ENCODE measurements around the gene ALDH3A1.

The ALDH3A1 gene

DNA sequence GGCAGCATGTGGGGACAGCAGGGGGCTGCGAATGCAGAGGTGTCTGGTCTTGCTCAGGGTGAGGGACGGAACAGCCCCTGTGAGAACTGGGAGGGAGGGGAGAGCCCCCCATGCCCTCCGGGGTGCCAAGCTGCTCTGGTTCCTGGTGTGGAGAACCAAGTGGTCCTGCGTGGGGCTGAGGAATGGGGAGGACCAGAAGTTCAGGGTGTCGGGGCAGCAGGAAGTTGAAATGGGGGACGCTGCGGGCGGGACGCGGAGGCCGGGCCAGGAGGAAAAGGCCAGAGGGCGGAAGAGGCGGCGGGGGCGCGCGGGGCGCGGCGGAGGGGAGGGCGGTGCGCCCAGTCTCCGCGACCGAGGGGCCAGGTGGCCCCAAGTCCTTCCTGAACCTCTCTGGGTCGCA lies 3.6 kb downstream of the ALDH3A1 start:
- peak overlapping the region; percentile 31 to 47 (median 38) for H3K4me3 ChIP-seq
- peak overlapping the region in 19 of 21 experiments; percentile 14 to 93 (median 80) for H3K27ac ChIP-seq

DNA sequence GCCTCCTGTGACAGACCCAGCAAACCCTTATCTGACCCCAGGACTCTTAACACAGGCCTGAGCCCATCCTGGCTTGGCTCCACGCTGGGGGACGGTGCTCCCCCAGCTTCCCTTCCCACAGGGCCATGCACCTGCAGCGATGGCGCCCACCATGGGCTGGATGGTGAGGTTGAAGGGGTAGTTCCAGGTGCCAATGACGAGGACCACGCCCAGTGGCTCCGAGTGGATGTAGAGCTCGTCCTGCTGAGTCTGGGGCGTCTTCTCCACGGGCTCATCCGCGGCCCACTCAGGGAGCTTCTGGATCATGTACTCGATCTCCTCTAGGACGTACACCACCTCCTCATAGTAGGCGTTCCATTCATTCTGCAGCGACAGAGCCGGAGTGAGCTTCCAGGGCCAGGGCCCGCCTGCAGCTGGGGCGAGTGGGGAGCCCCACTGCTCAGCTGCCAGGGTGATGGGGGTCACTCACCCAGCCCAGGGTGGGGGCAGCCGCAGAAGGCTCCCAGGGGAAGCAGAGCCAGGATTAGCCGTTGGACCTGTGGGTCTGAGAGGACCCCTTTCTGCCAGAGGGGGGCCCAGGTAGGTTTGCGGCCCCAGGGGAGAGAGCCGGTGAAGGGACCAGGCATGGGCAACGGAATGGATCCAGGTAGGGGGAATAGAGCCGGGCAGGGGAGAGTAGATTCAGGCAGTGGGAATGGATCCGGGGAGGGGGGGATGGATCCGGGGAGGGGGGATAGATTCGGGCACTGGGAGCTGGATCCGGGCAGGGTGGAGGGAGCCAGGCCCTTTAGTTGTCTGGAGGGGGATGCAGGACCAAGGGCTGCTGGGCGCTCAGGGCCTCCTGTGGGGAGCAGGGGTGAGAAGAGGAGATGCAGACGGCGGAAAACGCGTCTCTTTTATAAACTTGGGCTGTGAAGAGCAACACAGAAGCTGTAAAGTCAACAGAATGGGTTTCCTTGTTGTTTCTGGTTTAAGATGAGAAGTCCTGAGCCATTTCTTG lies 4.7 kb downstream of the ALDH3A1 start:
- Histone ChIP-seq H3K4me3 (no peak overlapping the region), H3K27ac (peak overlapping the region in 6 of 21 experiments; percentile 11 to 93 (median 84))

GRCh38 chr17:19742495-19742894 lies 5.6 kb downstream of the ALDH3A1 start:
- Histone ChIP-seq H3K27ac (peak overlapping the region in 1 of 21 experiments; percentile 21), H3K4me3 (no peak overlapping the region)

GRCh38 chr17:19741832-19742457 lies 6.2 kb downstream of the ALDH3A1 start:
- H3K4me3 ChIP-seq = no peak overlapping the region
- peak overlapping the region in 1 of 21 experiments; percentile 21 for H3K27ac ChIP-seq

- no peak overlapping the region for H3K4me3 ChIP-seq
Measured at GRCh38 chr17:19740933-19741332, 7.2 kb downstream of the ALDH3A1 start.

GRCh38 chr17:19739241-19740201 lies 8.6 kb downstream of the ALDH3A1 start:
- no peak overlapping the region for H3K27ac ChIP-seq
- no peak overlapping the region for H3K4me3 ChIP-seq

More at GRCh38 chr17:19740933-19741332, 7.2 kb downstream of the ALDH3A1 start:
- no peak overlapping the region for H3K27ac ChIP-seq

DNA sequence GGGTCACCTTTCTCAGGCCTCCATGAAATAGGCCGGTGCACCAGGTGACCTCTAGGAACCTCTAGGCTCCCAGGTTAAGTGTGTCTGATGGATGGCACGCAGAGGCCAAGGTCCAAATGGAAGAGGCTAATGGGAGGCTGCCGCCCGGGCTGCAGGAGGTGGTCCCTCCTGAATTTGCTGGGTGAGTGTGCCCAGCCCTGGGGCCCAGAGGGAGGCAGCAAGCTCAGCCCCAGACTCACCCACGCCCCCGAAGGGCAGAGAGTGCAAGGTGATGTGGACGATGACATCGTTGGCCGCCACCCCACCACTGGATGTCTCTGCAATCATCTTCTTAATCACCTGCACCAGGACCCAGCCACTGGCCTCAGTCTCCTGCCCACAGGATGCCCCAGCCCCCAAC lies 9.3 kb downstream of the ALDH3A1 start:
- Histone ChIP-seq H3K27ac (no peak overlapping the region), H3K4me3 (no peak overlapping the region)

- Histone ChIP-seq H3K4me3 (no peak overlapping the region), H3K27ac (no peak overlapping the region)
Measured at GRCh38 chr17:19738073-19738449, 10.0 kb downstream of the ALDH3A1 start.

DNA sequence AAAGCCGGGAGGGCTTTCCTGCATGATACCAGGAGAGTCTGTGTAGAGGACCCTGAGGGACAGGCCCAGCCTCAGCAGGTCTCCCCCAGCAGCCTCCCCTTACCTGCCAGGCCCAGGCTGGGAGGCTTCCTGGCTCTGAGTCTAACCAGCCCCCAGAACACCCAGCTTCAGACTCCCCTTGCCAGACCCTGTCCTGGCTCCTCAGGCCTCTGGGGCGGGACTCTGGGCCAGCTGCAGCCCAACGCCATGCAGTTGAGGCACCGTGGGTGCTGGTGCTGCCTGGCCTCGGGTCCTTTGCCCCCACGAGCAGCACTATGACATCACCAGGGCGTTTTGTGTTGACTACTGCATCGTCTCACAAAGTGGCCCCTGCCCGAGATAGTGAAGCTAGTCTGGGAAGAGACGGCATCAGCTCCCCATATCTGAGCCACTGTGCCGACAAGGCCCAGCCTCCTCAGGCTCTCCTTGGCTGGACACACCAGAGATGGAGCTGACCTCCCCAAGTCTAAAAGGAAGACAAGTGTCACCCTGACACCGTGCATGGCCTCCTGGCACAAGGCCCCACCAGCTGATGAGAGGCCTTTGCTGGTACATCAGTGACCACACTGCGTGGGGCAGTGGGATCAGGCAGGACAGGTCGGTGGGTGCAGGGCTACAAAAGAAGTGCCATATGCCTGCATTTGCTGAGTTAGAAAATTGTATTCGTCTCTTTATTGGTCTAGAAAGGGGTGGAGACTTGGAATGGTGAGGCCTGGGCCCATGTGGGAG lies 10.6 kb downstream of the ALDH3A1 start:
- no peak overlapping the region for H3K4me3 ChIP-seq
- H3K27ac ChIP-seq = no peak overlapping the region

- H3K4me3 ChIP-seq = no peak overlapping the region
- H3K27ac ChIP-seq = no peak overlapping the region
Measured at GRCh38 chr17:19736071-19736470, 12.0 kb downstream of the ALDH3A1 start.

DNA sequence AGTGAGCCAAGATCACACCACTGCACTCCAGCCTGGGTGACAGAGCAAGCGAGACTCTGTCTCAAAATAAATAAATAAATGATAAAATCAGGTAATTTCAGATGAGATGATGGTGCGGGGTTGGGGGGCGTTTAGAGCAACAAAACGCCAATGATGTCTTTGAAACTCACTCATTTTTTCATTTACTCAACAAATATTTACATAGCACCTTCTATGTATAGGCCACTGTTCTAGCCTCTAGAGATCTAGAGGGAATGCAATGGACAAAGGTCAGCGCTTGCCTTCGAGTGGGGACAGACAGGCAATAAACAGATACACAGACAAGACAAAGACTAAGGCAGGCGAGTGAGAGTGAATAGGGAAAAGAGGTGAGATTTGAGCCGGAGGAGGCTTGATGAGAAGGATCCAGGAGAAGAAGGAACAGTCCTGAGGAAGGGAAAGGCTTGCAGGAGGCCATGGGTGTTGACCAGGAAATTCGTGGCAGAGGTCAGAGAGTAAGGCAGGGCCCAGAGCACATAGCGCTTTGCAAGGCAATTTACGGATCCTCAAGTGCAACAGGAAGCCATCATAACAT lies 14.1 kb downstream of the ALDH3A1 start:
- no peak overlapping the region for H3K27ac ChIP-seq
- no peak overlapping the region for H3K4me3 ChIP-seq

- Histone ChIP-seq H3K27ac (peak overlapping the region in 9 of 21 experiments; percentile 40 to 96 (median 58)), H3K4me3 (no peak overlapping the region)
Measured at GRCh38 chr17:19731626-19732025, 16.5 kb downstream of the ALDH3A1 start.

GRCh38 chr17:19730843-19731242 lies 17.3 kb downstream of the ALDH3A1 start:
- Histone ChIP-seq H3K27ac (peak overlapping the region in 11 of 21 experiments; percentile 8 to 96 (median 58)), H3K4me3 (no peak overlapping the region)

- H3K27ac ChIP-seq = peak overlapping the region in 11 of 21 experiments; percentile 19 to 96 (median 92)
- no peak overlapping the region for H3K4me3 ChIP-seq
Measured at GRCh38 chr17:19729900-19730299, 18.2 kb downstream of the ALDH3A1 start.

- H3K27ac ChIP-seq = peak overlapping the region; percentile 15 to 96 (median 90)
- H3K4me3 ChIP-seq = no peak overlapping the region
Measured at GRCh38 chr17:19728084-19728495, 20.0 kb downstream of the ALDH3A1 start.

DNA sequence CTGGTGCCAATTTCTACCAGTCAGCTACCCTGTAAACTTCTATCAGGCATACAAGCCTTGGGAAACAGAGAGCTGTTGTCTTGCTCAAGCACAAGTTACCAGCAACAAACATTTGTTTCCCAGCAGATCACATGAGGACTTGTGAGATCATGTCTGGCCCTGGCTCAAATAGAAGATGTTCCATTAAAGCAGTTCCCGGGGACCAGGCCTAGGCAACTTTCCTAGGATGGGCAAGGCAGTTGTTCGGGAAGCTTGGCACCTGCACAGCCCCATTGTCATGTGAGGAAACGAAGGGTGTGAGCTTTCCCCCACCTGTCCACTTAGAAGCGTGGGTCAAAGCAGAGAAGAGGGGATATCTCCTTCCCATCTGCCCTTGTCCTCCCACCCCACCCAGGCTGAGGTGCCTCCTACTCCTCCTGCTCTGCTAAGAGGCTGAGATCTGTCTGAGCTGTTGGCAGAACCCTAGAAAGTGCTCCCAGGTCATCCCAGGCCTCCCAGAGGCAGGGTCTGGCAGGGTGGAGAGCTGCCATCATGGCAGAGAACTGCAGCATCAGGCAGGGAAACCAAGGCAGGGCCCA lies 20.5 kb downstream of the ALDH3A1 start:
- H3K4me3 ChIP-seq = no peak overlapping the region

DNA sequence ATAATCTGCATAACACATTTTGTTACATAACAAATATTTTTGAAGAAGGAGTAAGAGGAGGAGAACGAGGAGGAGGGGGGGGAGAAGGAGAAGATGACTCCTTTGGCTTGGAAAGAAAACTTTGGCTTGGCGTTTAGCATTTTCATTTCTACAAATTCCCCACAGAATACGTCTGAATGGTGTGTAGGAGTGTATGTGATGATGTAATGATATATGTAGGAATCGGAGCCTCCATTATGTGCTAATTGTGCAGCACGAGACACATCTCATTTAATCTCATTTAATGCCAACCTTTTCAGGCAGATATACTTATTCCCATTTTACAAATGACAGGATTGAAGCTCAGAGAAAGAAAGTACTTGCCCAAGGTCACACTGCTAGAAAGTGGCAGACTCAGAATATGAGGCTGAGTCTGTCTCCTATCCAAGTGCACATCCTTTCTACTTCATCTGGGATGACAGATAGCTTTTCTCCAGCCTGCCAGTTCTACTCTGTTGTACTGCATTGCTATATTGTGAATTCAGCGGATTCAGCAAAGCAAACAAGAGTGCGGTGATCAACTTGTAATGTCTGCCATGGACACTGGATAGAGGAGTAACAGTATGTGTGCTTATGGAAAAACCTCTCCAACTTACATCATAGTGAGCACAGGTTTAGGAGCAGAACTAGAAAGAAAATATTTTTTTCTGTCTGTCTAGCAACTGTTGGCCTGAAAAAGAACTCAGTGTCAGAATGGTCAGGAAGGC lies 21.3 kb downstream of the ALDH3A1 start:
- no peak overlapping the region for H3K4me3 ChIP-seq
- peak overlapping the region in 20 of 21 experiments; percentile 74 to 96 (median 90) for H3K27ac ChIP-seq

More for the DNA sequence above, 20.5 kb downstream of the ALDH3A1 start:
- H3K27ac ChIP-seq = peak overlapping the region; percentile 15 to 96 (median 90)
